SK-N-SH (cell line): ENCODE data around the gene DNAJA3. TPM values are rescaled to one million over a fixed set of nuclear protein-coding genes. Genes with fewer than 3 reads are reported as not detected.

ENCODE experiments used
- CTCF ChIA-PET: fragments of 300-600, 350-600 bp; formaldehyde crosslinking; extraction: SDS; loops from one replicate; lab custom pipeline; 2021; lab: Yijun Ruan, JAX
- POLR2A ChIA-PET: fragments of 350-600 bp; sonication (Branson Sonifier 250); formaldehyde crosslinking; extraction: SDS; loops from one replicate; lab custom pipeline; 2020; ENCODE audit warnings: antibody characterized with exemption, inconsistent platforms; lab: Yijun Ruan, JAX
- DNase-seq: peaks from one replicate; pipeline ENCODE4 v3.0.0; 2012
- H2AFZ ChIP-seq: fragments of 200-600 bp; sonication (generic); 2 replicates; pipeline ENCODE4 v1.8.1; 2016; ENCODE audit warnings: antibody characterized with exemption, mild to moderate bottlenecking, low read depth
- H3F3A ChIP-seq: fragments of 200-600 bp; sonication (generic); replicated peaks from 2 replicates; pipeline ENCODE3; 2016; ENCODE audit warnings: antibody characterized with exemption, mild to moderate bottlenecking; ENCODE audit not compliant: insufficient read depth
- H3K27ac ChIP-seq, 2 experiments: fragments of 200-500 bp in 1 of 2; fragments of 200-600 bp in 1 of 2; sonication (Bioruptor generic) in 1 of 2; sonication (generic), shearing (Covaris generic) in 1 of 2; 2 replicates each; pipeline versions ENCODE4 v1.5.1 to v1.6.1; 2014 to 2016; ENCODE audit warnings: low read depth in 2 of 2, inconsistent platforms in 1 of 2, low read length in 1 of 2, mild to moderate bottlenecking in 1 of 2, mixed read lengths in 1 of 2
- H3K27me3 ChIP-seq: fragments of 200-600 bp; sonication (generic), shearing (Covaris generic); 2 replicates; pipeline ENCODE4 v1.6.1; 2016; ENCODE audit warnings: mixed run types; ENCODE audit not compliant: insufficient read depth
- H3K36me3 ChIP-seq, 2 experiments: fragments of 200-500 bp in 1 of 2; fragments of 200-600 bp in 1 of 2; sonication (Bioruptor generic) in 1 of 2; sonication (generic) in 1 of 2; replicated peaks in 1 of 2; 2 replicates each; pipeline versions ENCODE3 to v1.5.1; 2014 to 2016; ENCODE audit warnings: low read length in 1 of 2, mild to moderate bottlenecking in 1 of 2; ENCODE audit not compliant: insufficient read depth in 2 of 2, control insufficient read depth in 1 of 2
- H3K4me1 ChIP-seq, 2 experiments: fragments of 200-500 bp in 1 of 2; fragments of 200-600 bp in 1 of 2; sonication (Bioruptor generic) in 1 of 2; sonication (generic), shearing (Covaris generic) in 1 of 2; 2 replicates each; pipeline versions ENCODE4 v1.5.1 to v1.6.1; 2014 to 2016; ENCODE audit warnings: low read depth in 1 of 2, low read length in 1 of 2, mixed run types in 1 of 2; ENCODE audit not compliant: insufficient read depth in 2 of 2, control insufficient read depth in 1 of 2
- H3K4me2 ChIP-seq: fragments of 200-600 bp; sonication (generic), shearing (Covaris generic); 2 replicates; pipeline ENCODE4 v1.6.1; 2017; ENCODE audit warnings: mixed run types
- H3K4me3 ChIP-seq, 2 experiments: fragments of 200-500 bp in 1 of 2; fragments of 200-600 bp in 1 of 2; sonication (Bioruptor generic) in 1 of 2; sonication (generic), shearing (Covaris generic) in 1 of 2; 2 replicates each; pipeline versions ENCODE4 v1.5.1 to v1.8.1; 2014 to 2016; ENCODE audit warnings: low read depth in 2 of 2, inconsistent platforms in 1 of 2, low read length in 1 of 2, mild to moderate bottlenecking in 1 of 2, mixed read lengths in 1 of 2, moderate library complexity in 1 of 2
- H3K79me2 ChIP-seq: fragments of 200-600 bp; sonication (generic); 2 replicates; pipeline ENCODE4 v1.8.1; 2017; ENCODE audit warnings: mild to moderate bottlenecking; ENCODE audit not compliant: insufficient read depth
- H3K9ac ChIP-seq: fragments of 200-600 bp; sonication (generic); 2 replicates; pipeline ENCODE4 v1.6.1; 2017; ENCODE audit warnings: mixed run types
- H3K9me2 ChIP-seq: fragments of 200-600 bp; sonication (generic); 2 replicates; pipeline ENCODE4 v1.6.1; 2017; ENCODE audit warnings: mixed run types
- H3K9me3 ChIP-seq: fragments of 200-600 bp; sonication (generic); 2 replicates; pipeline ENCODE4 v1.6.1; 2017; ENCODE audit warnings: mixed run types, mild to moderate bottlenecking, moderate library complexity
- H4K20me1 ChIP-seq: fragments of 200-600 bp; sonication (generic); 2 replicates; pipeline ENCODE4 v1.6.1; 2017; ENCODE audit warnings: mild to moderate bottlenecking, mixed run types; ENCODE audit not compliant: insufficient read depth
- CHD2 ChIP-seq: fragments of 150-350 bp; IDR thresholded peaks from 2 replicates; pipeline ENCODE4 v1.6.1; 2018; ENCODE audit warnings: low read length; ENCODE audit not compliant: partially characterized antibody
- EP300 ChIP-seq, 2 experiments: IDR thresholded peaks; 2 replicates each; pipeline versions ENCODE4 v1.4.0 to v1.6.1; 2012; ENCODE audit warnings: borderline replicate concordance in 1 of 2, low read depth in 1 of 2, low read length in 1 of 2
- FOSL2 ChIP-seq: IDR thresholded peaks from 2 replicates; pipeline ENCODE4 v1.4.0; 2012; ENCODE audit warnings: low read depth, mild to moderate bottlenecking, moderate library complexity, borderline replicate concordance
- FOXJ3 ChIP-seq: sonication (generic); formaldehyde crosslinking; IDR thresholded peaks from 2 replicates; pipeline ENCODE4 v1.5.1; 2020; ENCODE audit warnings: mild to moderate bottlenecking, missing genetic modification reagents
- FOXM1 ChIP-seq: IDR thresholded peaks from 2 replicates; pipeline ENCODE4 v1.4.0; 2012; ENCODE audit warnings: low read depth, mild to moderate bottlenecking
- MEF2A ChIP-seq: IDR thresholded peaks from 2 replicates; pipeline ENCODE4 v1.4.0; 2012; ENCODE audit warnings: low read depth, borderline replicate concordance
- MXI1 ChIP-seq: IDR thresholded peaks from 2 replicates; pipeline ENCODE4 v1.6.1; 2012; ENCODE audit warnings: mild to moderate bottlenecking, low read depth, low read length, improper control_type of control experiment
- RCOR1 ChIP-seq: fragments of 150-350 bp; IDR thresholded peaks from 2 replicates; pipeline ENCODE4 v1.6.1; 2017; ENCODE audit warnings: antibody characterized with exemption, low read length
- RFX5 ChIP-seq: IDR thresholded peaks from 2 replicates; pipeline ENCODE4 v1.6.1; 2012; ENCODE audit warnings: mild to moderate bottlenecking, improper control_type of control experiment, low read length
- SMC3 ChIP-seq: IDR thresholded peaks from 2 replicates; pipeline ENCODE4 v1.6.1; 2012; ENCODE audit warnings: low read depth, low read length, improper control_type of control experiment
- TCF12 ChIP-seq: IDR thresholded peaks from 2 replicates; pipeline ENCODE4 v1.4.0; 2012
- YY1 ChIP-seq: IDR thresholded peaks from 2 replicates; pipeline ENCODE4 v1.4.0; 2012; ENCODE audit warnings: low read depth, mild to moderate bottlenecking
- WGBS: methylation state at CpG from one replicate; pipeline ENCODE4 v1.1.6; 2017; ENCODE audit warnings: low lambda C conversion rate; 5-methylcytosine and 5-hydroxymethylcytosine counted together
- polyA plus RNA-seq, 3 experiments: library from polyadenylated mRNA; depleted of rRNA; stranded (reverse); fragments of >200 nt; gene quantifications; 2 replicates each; pipeline ENCODE4 v1.2.3, GENCODE V29; 2012
- small RNA-seq, 7 experiments: library from RNA; depleted of rRNA; stranded (forward); fragments of <200 nt; gene quantifications; one replicate each; pipeline ENCODE3, GENCODE V24; 2012
- TF ChIP-seq, protein P1 (sequence below): IDR thresholded peaks from 2 replicates; pipeline ENCODE4; 2012
- TF ChIP-seq, protein P2 (sequence below): fragments of 150-350 bp; IDR thresholded peaks from 2 replicates; pipeline ENCODE4 v1.6.1; 2016; ENCODE audit warnings: mild to moderate bottlenecking, low read depth, low read length
- TF ChIP-seq, protein P3 (sequence below): fragments of 200-600 bp; sonication (generic); IDR thresholded peaks from 2 replicates; pipeline ENCODE4 v1.6.1; 2017; ENCODE audit warnings: antibody characterized with exemption, mild to moderate bottlenecking, moderate library complexity

The DNAJA3 gene
- polyA plus RNA-seq, 1 of the 3 experiments (the other 2 are of a cell fraction): 52.6 TPM

DNA sequence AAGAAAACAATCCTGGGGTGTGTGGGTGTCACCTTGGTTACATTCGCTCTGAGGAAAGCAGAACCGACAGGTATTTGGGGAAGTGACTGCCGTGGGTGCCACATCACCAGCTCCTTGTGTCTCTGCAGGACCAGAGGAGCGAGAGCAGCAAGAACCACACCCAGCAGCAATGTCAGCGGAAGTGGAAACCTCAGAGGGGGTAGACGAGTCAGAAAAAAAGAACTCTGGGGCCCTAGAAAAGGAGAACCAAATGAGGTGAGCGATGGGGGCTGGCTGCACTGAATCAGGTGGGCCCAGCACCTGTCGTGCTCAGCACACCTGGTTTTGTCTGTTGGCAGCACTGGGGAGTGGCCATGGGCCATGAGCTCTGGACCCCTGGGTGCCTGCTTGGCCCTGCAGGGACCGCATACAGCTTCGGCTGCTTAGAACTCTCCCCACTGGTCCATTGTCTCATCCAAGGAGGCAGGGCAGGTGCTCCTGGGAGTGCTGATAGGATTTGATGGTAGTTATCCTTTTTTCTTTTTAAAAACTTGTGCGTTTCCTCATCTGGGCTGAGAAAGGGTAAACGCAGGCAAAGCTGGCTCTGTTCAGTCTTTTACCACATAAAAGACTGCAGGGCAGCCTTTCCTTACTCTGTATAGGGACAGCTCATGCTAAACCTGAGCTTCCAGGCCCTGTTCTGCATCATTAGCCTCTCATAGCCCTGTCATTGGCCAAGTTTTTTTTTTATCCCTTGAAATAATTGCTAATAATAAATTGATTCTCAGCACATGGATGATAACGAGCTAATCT, 79.9 kb downstream of the DNAJA3 start:
- no peak overlapping the region for H3K4me3 ChIP-seq
- no peak overlapping the region for H3K4me2 ChIP-seq
- DNase-seq: no peak
- no peak overlapping the region for H3K9ac ChIP-seq
- peaks cover 40% of the 10 kb centered on the region for H3K79me2 ChIP-seq
- no peaks in the 10 kb centered on the region for H3K9me3 ChIP-seq
- no peaks in the 10 kb centered on the region for H3K9me2 ChIP-seq
- H4K20me1 ChIP-seq: peaks cover 3% of the 10 kb centered on the region; the same call in 1 of the 2 replicates
- peaks cover 4 to 12% of the 10 kb centered on the region in 2 experiments; a peak in 3 of 4 replicates for H3K4me1 ChIP-seq
- TF ChIP-seq, protein P1, sequence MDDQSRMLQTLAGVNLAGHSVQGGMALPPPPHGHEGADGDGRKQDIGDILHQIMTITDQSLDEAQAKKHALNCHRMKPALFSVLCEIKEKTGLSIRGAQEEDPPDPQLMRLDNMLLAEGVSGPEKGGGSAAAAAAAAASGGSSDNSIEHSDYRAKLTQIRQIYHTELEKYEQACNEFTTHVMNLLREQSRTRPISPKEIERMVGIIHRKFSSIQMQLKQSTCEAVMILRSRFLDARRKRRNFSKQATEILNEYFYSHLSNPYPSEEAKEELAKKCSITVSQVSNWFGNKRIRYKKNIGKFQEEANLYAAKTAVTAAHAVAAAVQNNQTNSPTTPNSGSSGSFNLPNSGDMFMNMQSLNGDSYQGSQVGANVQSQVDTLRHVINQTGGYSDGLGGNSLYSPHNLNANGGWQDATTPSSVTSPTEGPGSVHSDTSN: no peak
- TF ChIP-seq SMC3 (no peak), MEF2A (no peak), EP300 (IDR thresholded peaks at IDR 0.05; ENCODE audit: borderline replicate concordance in 1 of 2, low read depth in 1 of 2, low read length in 1 of 2) (no peak), FOXM1 (no peak), FOSL2 (no peak), RFX5 (no peak), CHD2 (no peak), RCOR1 (no peak), FOXJ3 (no peak), TCF12 (no peak), MXI1 (no peak), YY1 (no peak)
- TF ChIP-seq, protein P2, sequence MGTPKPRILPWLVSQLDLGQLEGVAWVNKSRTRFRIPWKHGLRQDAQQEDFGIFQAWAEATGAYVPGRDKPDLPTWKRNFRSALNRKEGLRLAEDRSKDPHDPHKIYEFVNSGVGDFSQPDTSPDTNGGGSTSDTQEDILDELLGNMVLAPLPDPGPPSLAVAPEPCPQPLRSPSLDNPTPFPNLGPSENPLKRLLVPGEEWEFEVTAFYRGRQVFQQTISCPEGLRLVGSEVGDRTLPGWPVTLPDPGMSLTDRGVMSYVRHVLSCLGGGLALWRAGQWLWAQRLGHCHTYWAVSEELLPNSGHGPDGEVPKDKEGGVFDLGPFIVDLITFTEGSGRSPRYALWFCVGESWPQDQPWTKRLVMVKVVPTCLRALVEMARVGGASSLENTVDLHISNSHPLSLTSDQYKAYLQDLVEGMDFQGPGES: no peak
- TF ChIP-seq, protein P3, sequence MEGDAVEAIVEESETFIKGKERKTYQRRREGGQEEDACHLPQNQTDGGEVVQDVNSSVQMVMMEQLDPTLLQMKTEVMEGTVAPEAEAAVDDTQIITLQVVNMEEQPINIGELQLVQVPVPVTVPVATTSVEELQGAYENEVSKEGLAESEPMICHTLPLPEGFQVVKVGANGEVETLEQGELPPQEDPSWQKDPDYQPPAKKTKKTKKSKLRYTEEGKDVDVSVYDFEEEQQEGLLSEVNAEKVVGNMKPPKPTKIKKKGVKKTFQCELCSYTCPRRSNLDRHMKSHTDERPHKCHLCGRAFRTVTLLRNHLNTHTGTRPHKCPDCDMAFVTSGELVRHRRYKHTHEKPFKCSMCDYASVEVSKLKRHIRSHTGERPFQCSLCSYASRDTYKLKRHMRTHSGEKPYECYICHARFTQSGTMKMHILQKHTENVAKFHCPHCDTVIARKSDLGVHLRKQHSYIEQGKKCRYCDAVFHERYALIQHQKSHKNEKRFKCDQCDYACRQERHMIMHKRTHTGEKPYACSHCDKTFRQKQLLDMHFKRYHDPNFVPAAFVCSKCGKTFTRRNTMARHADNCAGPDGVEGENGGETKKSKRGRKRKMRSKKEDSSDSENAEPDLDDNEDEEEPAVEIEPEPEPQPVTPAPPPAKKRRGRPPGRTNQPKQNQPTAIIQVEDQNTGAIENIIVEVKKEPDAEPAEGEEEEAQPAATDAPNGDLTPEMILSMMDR: no peak
- H3F3A ChIP-seq: peaks cover 9% of the 10 kb centered on the region
- H2AFZ ChIP-seq: no peak overlapping the region
- CTCF ChIA-PET: interaction anchor here (0.6 to 11.4 kb wide), 16 partner anchors 11 to 450 kb away, joined by 3 to 182 read pairs (median 11); partner anchors contain the start of genes C16orf96 and HMOX2
- no peaks in the 10 kb centered on the region for H3K27me3 ChIP-seq
- H3K27ac ChIP-seq: no peak overlapping the region
- POLR2A ChIA-PET: interaction anchor here (0.7 kb wide), 1 partner anchor 116 kb away, joined by 4 read pairs; no protein-coding TSS in a partner anchor
- WGBS: 89% methylated on average over 13 of the region's 13 CpGs
- peaks cover 12 to 30% of the 10 kb centered on the region in 2 experiments for H3K36me3 ChIP-seq

Small RNA genes lying within 50 kb of the gene (small RNA-seq; reads per million reads assigned to genes)
- 0 reads per million in 7 experiments for gene AC012676.2

Other genes starting within 250 kb of the DNAJA3 start
- gene SRL, start 183.8 kb upstream of the DNAJA3 start, polyA plus RNA-seq (2012; rRNA removed): not detected in 2 replicates
- 8.8 and 13.1 TPM in 2 replicates for gene TFAP4, start 152.8 kb upstream of the DNAJA3 start, polyA plus RNA-seq (2012; rRNA removed)
- gene GLIS2, start 109.8 kb upstream of the DNAJA3 start, polyA plus RNA-seq (2012; rRNA removed): 3.3 and 6.5 TPM in 2 replicates
- 96.3 and 96.4 TPM in 2 replicates for gene PAM16, start 74.5 kb upstream of the DNAJA3 start, polyA plus RNA-seq (2012; rRNA removed)
- 11.4 and 37.4 TPM in 2 replicates for gene VASN, start 54.0 kb upstream of the DNAJA3 start, polyA plus RNA-seq (2012; rRNA removed)
- 21.9 and 25.8 TPM in 2 replicates for gene CORO7, start 9.3 kb upstream of the DNAJA3 start, polyA plus RNA-seq (2012; rRNA removed)
- 99.9 and 102 TPM in 2 replicates for gene NMRAL1, start 48.8 kb downstream of the DNAJA3 start, polyA plus RNA-seq (2012; rRNA removed)
- 65.1 and 75.5 TPM in 2 replicates for gene HMOX2, start 50.5 kb downstream of the DNAJA3 start, polyA plus RNA-seq (2012; rRNA removed)
- 19.4 and 30.2 TPM in 2 replicates for gene CDIP1, start 112.9 kb downstream of the DNAJA3 start, polyA plus RNA-seq (2012; rRNA removed)
- gene C16orf96, start 130.5 kb downstream of the DNAJA3 start, polyA plus RNA-seq (2012; rRNA removed): 0.05 TPM in 2 replicates
- gene UBALD1, start 189.0 kb downstream of the DNAJA3 start, polyA plus RNA-seq (2012; rRNA removed): 13.0 and 16.7 TPM in 2 replicates
- 5.5 and 13.3 TPM in 2 replicates for gene MGRN1, start 199.0 kb downstream of the DNAJA3 start, polyA plus RNA-seq (2012; rRNA removed)